Stomach smooth muscle (tissue), 2 donors: ENCODE measurements around the gene BARX1.

ENCODE experiments used
- H3K27ac ChIP-seq: one replicate; pipeline ENCODE4 v1.7.0; 2013; ENCODE audit warnings: mild to moderate bottlenecking, low read length, inconsistent platforms
- H3K27me3 ChIP-seq, 2 donors: one replicate each; pipeline ENCODE4 v1.7.0; 2013; ENCODE audit warnings: low read length in 2 of 2; ENCODE audit not compliant: insufficient read depth in 2 of 2, control insufficient read depth in 1 of 2
- H3K36me3 ChIP-seq, 2 donors: one replicate each; pipeline ENCODE4 v1.7.0; 2013; ENCODE audit warnings: low read length in 2 of 2; ENCODE audit not compliant: control insufficient read depth in 2 of 2, insufficient read depth in 2 of 2
- H3K4me1 ChIP-seq: one replicate; pipeline ENCODE4 v1.7.0; 2013; ENCODE audit warnings: low read length; ENCODE audit not compliant: control insufficient read depth, insufficient read depth
- H3K4me3 ChIP-seq, 2 donors: one replicate each; pipeline ENCODE4 v1.7.0; 2013; ENCODE audit warnings: low read length in 2 of 2
- H3K9ac ChIP-seq, 2 donors: one replicate each; pipeline ENCODE4 v1.7.0; 2013; ENCODE audit warnings: low read length in 2 of 2, mild to moderate bottlenecking in 1 of 2
- H3K9me3 ChIP-seq, 2 donors: one replicate each; pipeline ENCODE4 v1.7.0; 2013; ENCODE audit warnings: low read length in 2 of 2; ENCODE audit not compliant: control insufficient read depth in 2 of 2
- donor health status: healthy.
- donor health status: Pancreatic carcinoma.

BARX1 gene

DNA sequence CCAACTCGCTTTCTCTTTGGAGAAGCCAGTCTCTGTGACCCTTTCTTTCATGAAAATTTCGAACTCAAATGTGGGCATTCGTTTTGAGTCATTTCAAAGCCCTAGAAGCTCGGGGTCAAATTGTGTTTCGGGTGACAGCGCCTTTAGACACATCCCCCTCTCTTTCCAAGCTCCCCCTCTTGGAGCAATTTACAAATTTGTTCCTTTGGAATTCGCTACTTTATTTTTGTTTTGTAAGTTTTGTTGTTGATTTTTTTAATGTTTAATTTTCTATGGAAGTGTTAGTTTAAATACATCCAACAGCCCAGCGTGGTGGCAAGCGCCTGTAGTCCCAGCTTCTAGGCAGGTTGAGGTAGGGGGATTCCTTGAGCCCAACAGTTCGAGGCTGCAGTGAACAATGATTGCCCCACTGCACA is 4.6 kb upstream of the BARX1 start:
- Histone ChIP-seq H3K4me3 (peak overlapping the region; percentile 86 to 94), H3K27ac (peak overlapping the region; percentile 98), H3K4me1 (peaks cover 79% of the 10 kb centered on the region), H3K9ac (peak overlapping the region; percentile 82 to 95), H3K27me3 (peaks cover 0 to 2% of the 10 kb centered on the region in 2 donors), H3K36me3 (peaks cover 6 to 8% of the 10 kb centered on the region in 2 donors), H3K9me3 (no peaks in the 10 kb centered on the region)

DNA sequence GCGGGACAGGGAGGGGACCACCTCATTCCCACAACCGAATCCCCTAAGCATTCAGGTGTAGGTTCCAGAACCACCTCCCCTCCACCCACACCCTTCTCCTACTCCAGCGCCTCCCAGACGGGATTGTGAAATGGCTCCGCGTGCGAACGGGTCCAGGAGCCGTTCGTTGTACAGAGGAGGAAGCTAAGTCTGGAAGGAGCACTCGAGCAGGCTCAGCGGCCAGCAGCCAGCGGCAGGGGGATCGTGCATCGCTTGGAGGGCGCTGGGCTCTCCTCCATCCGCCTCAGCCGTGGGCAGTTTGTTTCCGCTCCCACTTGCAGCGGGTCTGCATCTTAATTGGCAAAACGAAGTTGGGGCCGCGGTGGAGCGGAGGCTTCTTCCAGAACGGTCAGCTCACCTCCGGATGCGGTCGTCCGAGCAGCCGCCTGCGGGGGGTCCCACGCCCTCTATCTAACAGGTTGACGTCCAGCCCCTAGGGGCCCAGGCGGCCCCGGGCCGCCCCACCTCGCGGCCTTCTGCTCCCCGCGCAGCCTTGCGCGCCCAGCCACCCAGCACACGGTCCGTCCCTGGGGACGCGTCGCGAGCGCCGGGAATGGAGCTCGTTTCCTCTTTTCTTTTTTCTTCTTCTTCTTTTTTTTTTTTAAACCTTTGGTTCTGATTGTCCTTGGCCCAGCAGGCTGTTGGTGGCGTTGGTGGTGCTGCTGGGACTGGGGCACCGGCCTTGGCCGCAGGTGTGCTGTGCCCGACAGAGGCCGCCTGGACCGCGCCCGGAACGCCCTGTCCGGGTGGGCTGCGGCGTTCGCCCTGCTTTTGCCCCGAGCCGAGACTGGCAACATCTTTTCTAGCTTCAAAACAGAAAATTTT is 3.9 kb upstream of the BARX1 start:
- Histone ChIP-seq H3K36me3 (peaks cover under 1 to 2% of the 10 kb centered on the region in 2 donors), H3K27ac (peak overlapping the region; percentile 98), H3K27me3 (peaks cover 0 to 2% of the 10 kb centered on the region in 2 donors), H3K9ac (peak overlapping the region; percentile 82 to 95), H3K9me3 (no peaks in the 10 kb centered on the region), H3K4me1 (peaks cover 73% of the 10 kb centered on the region), H3K4me3 (peak overlapping the region; percentile 86 to 94)

DNA sequence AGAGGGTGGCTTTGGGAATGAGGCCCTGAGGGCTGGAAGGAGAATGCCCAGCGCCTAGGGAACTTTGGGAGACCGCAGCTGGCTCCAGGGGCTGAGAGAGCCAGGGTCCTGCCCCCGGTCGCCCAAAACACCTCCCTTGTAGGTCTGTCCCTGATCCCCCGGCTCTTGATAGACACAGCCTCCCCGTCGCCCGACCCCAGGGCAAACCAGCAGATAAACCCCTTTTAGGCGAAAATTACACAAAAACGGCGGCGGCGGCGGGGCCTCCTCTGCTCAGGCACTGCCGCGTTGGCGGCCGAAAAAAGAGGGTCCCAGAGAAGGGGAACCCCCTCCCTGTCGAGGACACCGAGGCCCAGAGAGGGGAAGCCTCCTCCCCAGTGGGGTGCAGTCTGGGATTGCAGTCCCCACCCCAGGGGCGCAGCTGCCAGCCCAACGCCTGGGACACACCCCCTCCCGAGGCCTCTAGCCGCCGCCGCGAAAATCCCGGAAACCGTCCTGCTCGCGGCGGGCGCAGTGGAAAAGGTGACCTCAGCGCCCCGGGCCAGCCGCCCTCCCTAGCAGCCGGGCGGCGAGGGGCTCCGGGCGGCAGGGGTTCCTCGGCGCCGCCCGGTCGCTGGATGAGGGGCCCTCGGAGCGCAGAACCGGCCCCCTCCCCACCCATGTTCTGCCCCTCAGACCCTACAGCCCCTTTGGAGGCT is 3.1 kb upstream of the BARX1 start:
- Histone ChIP-seq H3K4me3 (peak overlapping the region; percentile 86 to 94), H3K9me3 (no peaks in the 10 kb centered on the region), H3K27ac (peak overlapping the region; percentile 98), H3K4me1 (peaks cover 71% of the 10 kb centered on the region), H3K9ac (peak overlapping the region; percentile 95), H3K27me3 (peaks cover 0 to 2% of the 10 kb centered on the region in 2 donors), H3K36me3 (peaks cover 2 to 4% of the 10 kb centered on the region in 2 donors)

DNA sequence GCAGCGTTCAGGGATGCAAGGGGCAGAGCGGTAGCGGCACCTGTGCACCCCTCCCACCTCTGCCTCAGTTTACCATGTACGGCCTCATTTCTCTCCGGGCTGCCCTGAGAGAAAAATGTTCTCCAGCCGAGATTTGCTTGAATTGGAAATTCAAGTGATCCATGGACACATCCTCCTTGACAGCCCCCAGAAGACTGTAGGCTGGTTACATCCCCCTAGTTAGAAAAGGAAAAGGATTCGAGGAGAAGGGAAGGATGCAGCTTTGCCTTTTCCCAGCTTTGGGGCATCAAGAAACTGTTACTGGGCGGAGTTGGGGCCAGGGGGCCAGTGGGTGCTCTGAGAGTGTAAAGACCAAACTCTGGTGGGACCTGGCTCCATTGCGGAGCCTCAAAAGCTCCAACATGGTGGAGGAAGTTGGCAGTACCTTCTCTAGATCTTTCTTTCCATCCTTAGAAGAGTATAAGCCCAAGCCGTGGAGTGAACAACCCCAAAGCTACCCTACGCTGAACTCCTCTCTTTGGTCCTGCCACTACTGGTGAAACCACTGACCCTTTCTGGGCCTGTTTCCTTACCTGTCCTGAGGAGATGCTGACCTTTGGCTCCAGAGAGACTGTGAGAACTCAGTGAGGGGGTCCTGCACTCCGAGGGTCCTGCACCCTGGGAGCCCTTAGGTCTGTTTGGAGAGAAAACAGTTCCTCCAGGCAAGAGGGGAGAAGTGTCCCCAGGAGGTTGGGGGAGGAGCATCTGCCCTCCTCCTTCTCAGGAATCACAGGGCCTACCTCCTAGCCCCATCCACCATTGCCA is 1.0 kb upstream of the BARX1 start:
- H3K27me3 ChIP-seq: peaks cover 2 to 6% of the 10 kb centered on the region in 2 donors
- H3K9ac ChIP-seq: peak overlapping the region; percentile 95
- H3K27ac ChIP-seq: peak overlapping the region; percentile 98
- peak overlapping the region; percentile 86 to 94 for H3K4me3 ChIP-seq
- no peaks in the 10 kb centered on the region for H3K9me3 ChIP-seq
- H3K36me3 ChIP-seq: peaks cover 5 to 18% of the 10 kb centered on the region in 2 donors
- peaks cover 60% of the 10 kb centered on the region for H3K4me1 ChIP-seq

DNA sequence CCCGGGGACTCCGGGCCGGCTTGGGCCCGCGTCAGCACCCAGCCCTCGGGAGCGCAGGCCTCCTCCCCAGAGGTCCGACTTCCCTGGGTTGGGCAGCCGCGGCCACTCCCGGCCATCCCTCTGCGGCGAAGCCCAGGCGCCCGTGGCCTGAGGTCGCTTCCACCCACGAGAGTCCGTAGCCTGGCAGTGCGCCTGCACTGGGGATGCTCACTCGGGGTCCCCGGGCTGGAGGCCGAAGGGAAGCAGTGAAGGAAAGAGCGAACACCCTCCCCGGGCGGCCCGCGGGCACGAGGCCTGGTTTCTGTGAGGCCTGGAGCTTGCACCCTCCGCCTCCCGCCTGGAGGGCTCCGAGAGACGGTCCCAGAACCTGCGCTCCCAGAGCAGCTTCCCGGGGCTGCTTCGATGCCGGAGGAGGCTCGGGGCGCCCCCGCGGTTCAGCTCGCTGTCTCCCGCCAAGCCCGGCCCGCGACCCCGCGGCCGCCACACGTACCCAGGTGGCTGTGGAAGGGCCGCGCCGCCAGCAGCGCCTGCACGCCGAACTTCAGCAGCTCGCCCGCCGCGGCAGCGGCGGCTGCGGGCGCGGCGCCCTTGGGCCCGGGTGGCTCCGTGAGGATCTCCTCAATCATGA is 607 bp downstream of the BARX1 start:
- H3K9me3 ChIP-seq: no peaks in the 10 kb centered on the region
- peak overlapping the region; percentile 83 to 92 for H3K9ac ChIP-seq
- peaks cover 58% of the 10 kb centered on the region for H3K4me1 ChIP-seq
- peaks cover 4 to 6% of the 10 kb centered on the region in 2 donors for H3K27me3 ChIP-seq
- H3K4me3 ChIP-seq: peak overlapping the region; percentile 90 to 95
- H3K27ac ChIP-seq: peak overlapping the region; percentile 93
- H3K36me3 ChIP-seq: peaks cover 9 to 22% of the 10 kb centered on the region in 2 donors

DNA sequence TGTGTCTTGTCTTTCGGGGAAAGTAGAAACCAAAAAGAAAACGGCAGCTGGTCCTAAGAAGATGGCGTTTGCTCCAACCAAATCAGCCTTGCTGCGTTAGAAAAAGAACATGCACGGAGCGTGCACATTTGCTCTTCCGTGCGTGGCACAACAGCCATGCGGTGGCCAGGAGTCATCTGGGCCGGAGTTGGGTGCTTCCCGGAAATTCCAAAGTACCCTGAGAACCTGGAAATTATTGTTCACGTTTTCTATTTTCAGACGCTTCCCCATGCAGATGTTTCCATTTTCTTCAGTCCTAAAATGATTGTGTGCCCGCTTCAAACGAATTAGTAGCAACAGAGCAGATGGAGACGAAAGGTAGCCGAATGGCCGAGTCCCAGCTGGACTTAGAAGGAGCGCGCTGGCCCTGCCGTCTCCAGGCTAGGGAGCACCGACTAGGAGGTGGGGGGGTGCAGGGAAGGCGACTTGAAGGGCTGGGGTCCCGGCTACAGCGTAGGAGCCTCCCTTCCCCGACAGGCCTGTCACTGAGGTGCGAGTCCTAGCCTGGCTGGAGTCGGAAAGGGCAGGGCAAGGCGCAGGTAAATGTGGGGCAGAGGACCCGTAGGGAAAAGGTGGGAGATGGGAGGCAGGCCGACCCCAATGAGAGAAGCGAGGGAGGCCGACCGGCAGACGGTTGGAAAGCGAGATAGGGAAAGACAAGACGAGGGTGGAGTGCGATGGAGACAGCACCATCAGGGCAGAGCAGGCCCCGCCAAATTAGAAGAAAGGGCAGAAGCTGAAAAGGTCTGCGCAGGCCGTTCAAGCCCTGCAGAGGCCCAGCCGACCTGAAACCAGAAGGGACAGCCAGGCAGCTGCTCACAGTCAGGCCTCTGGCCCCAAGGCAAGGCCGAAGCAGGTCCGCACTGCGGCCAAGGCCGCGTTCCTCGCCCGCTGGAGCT is 1.4 kb downstream of the BARX1 start:
- H3K9me3 ChIP-seq: no peaks in the 10 kb centered on the region
- peak overlapping the region; percentile 83 to 92 for H3K9ac ChIP-seq
- H3K27ac ChIP-seq: peak overlapping the region; percentile 93
- peaks cover 4% of the 10 kb centered on the region in 2 donors for H3K27me3 ChIP-seq
- H3K4me1 ChIP-seq: peaks cover 59% of the 10 kb centered on the region
- H3K36me3 ChIP-seq: peaks cover 9 to 27% of the 10 kb centered on the region in 2 donors
- H3K4me3 ChIP-seq: peak overlapping the region; percentile 90 to 95

DNA sequence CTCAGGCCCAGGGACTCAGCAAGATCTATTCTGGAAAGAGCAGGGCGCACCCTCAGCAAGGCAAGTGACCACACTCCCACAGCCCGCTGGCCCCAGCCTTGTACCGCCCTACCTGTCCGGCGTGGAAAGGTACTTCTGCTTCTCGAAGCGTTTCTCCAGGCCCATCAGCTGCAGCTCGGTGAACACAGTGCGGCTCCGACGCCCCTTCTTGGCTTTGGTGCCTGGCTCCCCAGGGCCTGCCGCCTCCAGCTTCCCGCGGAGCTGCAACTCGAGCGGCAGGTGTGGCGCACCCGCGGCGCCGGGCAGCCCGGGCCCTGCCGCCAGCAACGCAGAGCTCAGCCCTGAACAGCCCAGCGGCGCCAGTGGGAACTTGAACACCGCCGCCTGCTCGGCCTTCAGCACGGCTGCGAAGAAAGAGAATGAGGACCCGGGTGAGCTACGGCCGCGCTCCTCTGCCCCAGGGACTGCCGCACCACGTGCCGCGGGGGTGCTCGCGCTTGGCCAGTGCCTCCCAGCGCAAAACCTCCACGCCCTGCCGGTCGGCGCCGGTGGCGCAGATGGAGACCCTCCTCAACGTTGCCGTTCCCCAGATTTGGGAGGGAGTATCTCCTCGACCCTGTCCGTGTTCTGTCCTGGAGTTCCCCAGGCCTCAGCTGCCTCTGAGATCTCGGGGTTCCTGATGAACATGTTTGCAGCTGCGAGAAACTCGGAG is 2.2 kb downstream of the BARX1 start:
- Histone ChIP-seq H3K9me3 (no peaks in the 10 kb centered on the region), H3K4me3 (peak overlapping the region; percentile 90 to 95), H3K36me3 (peaks cover 9 to 27% of the 10 kb centered on the region in 2 donors), H3K4me1 (peaks cover 60% of the 10 kb centered on the region), H3K27me3 (peaks cover 4% of the 10 kb centered on the region in 2 donors), H3K27ac (peak overlapping the region; percentile 93), H3K9ac (peak overlapping the region; percentile 83 to 92)

DNA sequence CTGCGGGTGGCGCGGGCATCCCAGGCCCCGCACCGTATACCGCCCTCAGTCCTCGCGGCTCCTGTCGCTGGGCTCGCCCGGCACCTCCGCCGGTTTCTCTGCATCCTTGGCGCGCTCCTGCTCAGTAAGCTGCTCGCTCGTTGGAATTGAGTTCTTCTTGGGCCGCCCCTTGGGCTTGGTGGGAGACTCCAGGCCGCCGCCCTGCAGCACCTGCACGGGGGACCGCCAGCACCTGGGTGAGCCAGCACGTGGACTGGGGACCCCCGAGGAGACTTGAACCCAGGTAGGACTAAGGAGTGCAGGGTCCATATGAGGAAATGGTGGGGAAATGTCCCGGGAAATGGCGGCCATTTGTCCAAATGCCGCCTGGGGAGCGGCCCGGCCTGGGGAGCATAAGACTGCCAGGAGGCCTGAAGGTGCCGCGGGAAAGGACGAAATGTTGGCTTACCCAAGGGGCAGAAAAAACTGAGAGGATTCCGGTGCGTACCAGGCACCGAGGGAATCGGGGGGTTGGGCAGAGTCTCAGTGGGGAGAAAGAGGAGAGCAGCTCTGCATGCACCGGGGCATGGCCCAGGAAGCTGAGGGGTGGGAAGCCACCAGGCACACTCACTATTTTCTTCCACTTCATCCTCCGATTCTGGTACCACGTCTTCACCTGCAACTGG is 2.9 kb downstream of the BARX1 start:
- Histone ChIP-seq H3K9ac (peak overlapping the region; percentile 83 to 92), H3K4me3 (peak overlapping the region; percentile 90 to 95), H3K9me3 (no peaks in the 10 kb centered on the region), H3K27me3 (peaks cover 4% of the 10 kb centered on the region in 2 donors), H3K36me3 (peaks cover 9 to 27% of the 10 kb centered on the region in 2 donors), H3K4me1 (peaks cover 56% of the 10 kb centered on the region), H3K27ac (peak overlapping the region; percentile 93)
